ENCODE data around the gene APOA1.

APOA1 gene

GRCh38 chr11:116865696-116866095, 28.3 kb upstream of the APOA1 start:
- Mint-ChIP-seq H3K27me3 (no peaks in the 10 kb centered on the region), H3K27ac (no peak overlapping the region), H3K9me3 (no peaks in the 10 kb centered on the region), H3K4me3 (no peak overlapping the region), H3K36me3 (peaks cover 86% of the 10 kb centered on the region), H3K4me1 (peaks cover 9% of the 10 kb centered on the region)
- ATAC-seq: no peak

GRCh38 chr11:116864531-116864930, 27.1 kb upstream of the APOA1 start:
- Mint-ChIP-seq H3K4me1 (no peaks in the 10 kb centered on the region), H3K27me3 (no peaks in the 10 kb centered on the region), H3K27ac (no peak overlapping the region), H3K36me3 (peaks cover 83% of the 10 kb centered on the region), H3K4me3 (no peak overlapping the region), H3K9me3 (no peaks in the 10 kb centered on the region)
- ATAC-seq: no peak

- no peak overlapping the region for H3K4me3 Mint-ChIP-seq
- H3K36me3 Mint-ChIP-seq: peaks cover 84% of the 10 kb centered on the region
- ATAC-seq: no peak
- no peaks in the 10 kb centered on the region for H3K9me3 Mint-ChIP-seq
- no peak overlapping the region for H3K27ac Mint-ChIP-seq
- H3K27me3 Mint-ChIP-seq: no peaks in the 10 kb centered on the region
- no peaks in the 10 kb centered on the region for H3K4me1 Mint-ChIP-seq
Observed at GRCh38 chr11:116862951-116863350, 25.5 kb upstream of the APOA1 start.

GRCh38 chr11:116862185-116862584, 24.8 kb upstream of the APOA1 start:
- no peak for ATAC-seq
- H3K9me3 Mint-ChIP-seq: no peaks in the 10 kb centered on the region
- no peaks in the 10 kb centered on the region for H3K4me1 Mint-ChIP-seq
- H3K27ac Mint-ChIP-seq: no peak overlapping the region
- H3K36me3 Mint-ChIP-seq: peaks cover 84% of the 10 kb centered on the region
- H3K4me3 Mint-ChIP-seq: no peak overlapping the region
- no peaks in the 10 kb centered on the region for H3K27me3 Mint-ChIP-seq

GRCh38 chr11:116861539-116861938, 24.1 kb upstream of the APOA1 start:
- no peak for ATAC-seq
- no peaks in the 10 kb centered on the region for H3K4me1 Mint-ChIP-seq
- H3K27ac Mint-ChIP-seq: no peak overlapping the region
- H3K9me3 Mint-ChIP-seq: no peaks in the 10 kb centered on the region
- no peaks in the 10 kb centered on the region for H3K27me3 Mint-ChIP-seq
- H3K4me3 Mint-ChIP-seq: no peak overlapping the region
- peaks cover 84% of the 10 kb centered on the region for H3K36me3 Mint-ChIP-seq

GRCh38 chr11:116860303-116860702, 22.9 kb upstream of the APOA1 start:
- Mint-ChIP-seq H3K4me1 (peaks cover 3% of the 10 kb centered on the region), H3K27me3 (no peaks in the 10 kb centered on the region), H3K27ac (no peak overlapping the region), H3K4me3 (no peak overlapping the region), H3K9me3 (no peaks in the 10 kb centered on the region), H3K36me3 (peaks cover 82% of the 10 kb centered on the region)
- no peak for ATAC-seq

- ATAC-seq: no peak
- peaks cover 11% of the 10 kb centered on the region for H3K4me1 Mint-ChIP-seq
- H3K4me3 Mint-ChIP-seq: no peak overlapping the region
- H3K9me3 Mint-ChIP-seq: no peaks in the 10 kb centered on the region
- H3K36me3 Mint-ChIP-seq: peaks cover 80% of the 10 kb centered on the region
- no peak overlapping the region for H3K27ac Mint-ChIP-seq
- no peaks in the 10 kb centered on the region for H3K27me3 Mint-ChIP-seq
Observed at GRCh38 chr11:116859175-116859574, 21.8 kb upstream of the APOA1 start.

- Mint-ChIP-seq H3K36me3 (peaks cover 72% of the 10 kb centered on the region), H3K27me3 (no peaks in the 10 kb centered on the region), H3K27ac (no peak overlapping the region), H3K4me1 (peaks cover 23% of the 10 kb centered on the region), H3K9me3 (no peaks in the 10 kb centered on the region), H3K4me3 (no peak overlapping the region)
- no peak for ATAC-seq
Observed at GRCh38 chr11:116857936-116858335, 20.5 kb upstream of the APOA1 start.

- no peaks in the 10 kb centered on the region for H3K9me3 Mint-ChIP-seq
- H3K4me1 Mint-ChIP-seq: peaks cover 29% of the 10 kb centered on the region
- H3K4me3 Mint-ChIP-seq: no peak overlapping the region
- H3K27me3 Mint-ChIP-seq: no peaks in the 10 kb centered on the region
- H3K27ac Mint-ChIP-seq: no peak overlapping the region
- peaks cover 75% of the 10 kb centered on the region for H3K36me3 Mint-ChIP-seq
- no peak for ATAC-seq
Observed at GRCh38 chr11:116857316-116857715, 19.9 kb upstream of the APOA1 start.

- Mint-ChIP-seq H3K4me3 (no peak overlapping the region), H3K27me3 (no peaks in the 10 kb centered on the region), H3K4me1 (peaks cover 38% of the 10 kb centered on the region), H3K27ac (no peak overlapping the region), H3K9me3 (no peaks in the 10 kb centered on the region), H3K36me3 (peaks cover 66% of the 10 kb centered on the region)
- no peak for ATAC-seq
Observed at GRCh38 chr11:116856423-116856822, 19.0 kb upstream of the APOA1 start.

- ATAC-seq: no peak
- Mint-ChIP-seq H3K4me3 (no peak overlapping the region), H3K27me3 (no peaks in the 10 kb centered on the region), H3K27ac (no peak overlapping the region), H3K4me1 (peaks cover 45% of the 10 kb centered on the region), H3K36me3 (peaks cover 57% of the 10 kb centered on the region), H3K9me3 (no peaks in the 10 kb centered on the region)
Observed at GRCh38 chr11:116855413-116855812, 18.0 kb upstream of the APOA1 start.

- ATAC-seq: peak; percentile 99
- Mint-ChIP-seq H3K9me3 (no peaks in the 10 kb centered on the region), H3K27me3 (no peaks in the 10 kb centered on the region), H3K36me3 (peaks cover 58% of the 10 kb centered on the region), H3K4me3 (peak overlapping the region; percentile 0), H3K4me1 (peaks cover 49% of the 10 kb centered on the region), H3K27ac (peak overlapping the region; percentile 74)
Observed at GRCh38 chr11:116853461-116854073, 16.1 kb upstream of the APOA1 start.

GRCh38 chr11:116852261-116853031, 15.0 kb upstream of the APOA1 start:
- ATAC-seq: peak; percentile 53
- Mint-ChIP-seq H3K4me1 (peaks cover 49% of the 10 kb centered on the region), H3K27me3 (no peaks in the 10 kb centered on the region), H3K36me3 (peaks cover 48% of the 10 kb centered on the region), H3K9me3 (no peaks in the 10 kb centered on the region), H3K4me3 (peak overlapping the region; percentile 32), H3K27ac (peak overlapping the region; percentile 74)

- peak; percentile 50 for ATAC-seq
Observed at GRCh38 chr11:116851626-116852025, 14.2 kb upstream of the APOA1 start.

GRCh38 chr11:116849486-116849885, 12.1 kb upstream of the APOA1 start:
- Mint-ChIP-seq H3K27me3 (no peaks in the 10 kb centered on the region), H3K4me3 (no peak overlapping the region), H3K36me3 (peaks cover 50% of the 10 kb centered on the region), H3K4me1 (peaks cover 41% of the 10 kb centered on the region), H3K27ac (no peak overlapping the region), H3K9me3 (no peaks in the 10 kb centered on the region)
- ATAC-seq: no peak

More at GRCh38 chr11:116851626-116852025, 14.2 kb upstream of the APOA1 start:
- Mint-ChIP-seq H3K27me3 (no peaks in the 10 kb centered on the region), H3K4me3 (no peak overlapping the region), H3K36me3 (peaks cover 48% of the 10 kb centered on the region), H3K27ac (peak overlapping the region; percentile 74), H3K9me3 (no peaks in the 10 kb centered on the region), H3K4me1 (peaks cover 49% of the 10 kb centered on the region)

- no peaks in the 10 kb centered on the region for H3K9me3 Mint-ChIP-seq
- no peak for ATAC-seq
- H3K36me3 Mint-ChIP-seq: peaks cover 51% of the 10 kb centered on the region
- H3K4me3 Mint-ChIP-seq: no peak overlapping the region
- H3K27ac Mint-ChIP-seq: no peak overlapping the region
- peaks cover 37% of the 10 kb centered on the region for H3K4me1 Mint-ChIP-seq
- no peaks in the 10 kb centered on the region for H3K27me3 Mint-ChIP-seq
Observed at GRCh38 chr11:116849060-116849459, 11.6 kb upstream of the APOA1 start.
